ENCODE measurements around the gene CYP4F2. TPM values are rescaled to one million over a fixed set of nuclear protein-coding genes. Genes with fewer than 3 reads are reported as not detected.
A peak's percentile ranks its signal among the peaks of the same experiment; 100 is the strongest.

The CYP4F2 gene
- total RNA-seq, 1 donor, result not detected

DNA sequence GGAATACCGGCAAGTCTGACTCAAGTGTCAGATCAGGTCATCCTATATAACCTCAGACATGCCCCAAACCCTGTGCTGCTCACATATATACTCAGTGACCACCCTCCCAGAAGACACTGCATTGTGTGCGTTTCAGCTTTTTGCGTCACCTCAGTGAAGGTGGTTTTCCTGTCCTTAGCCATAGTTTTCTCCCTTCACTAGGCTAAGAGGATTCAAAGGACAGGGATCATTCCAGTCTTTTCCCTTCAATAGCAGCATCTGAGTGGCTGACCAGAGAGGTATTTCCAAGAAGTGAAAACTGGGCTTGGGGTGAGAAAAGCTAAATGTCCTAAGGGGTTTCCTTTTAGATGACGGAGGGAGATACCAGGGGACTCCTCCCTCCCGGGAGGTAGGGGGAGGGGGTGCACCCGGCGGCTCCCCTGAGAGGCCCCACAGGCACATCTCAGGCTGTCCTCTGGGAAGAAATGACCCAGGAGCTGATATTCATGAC lies 69.7 kb downstream of the CYP4F2 start:
- no peak overlapping the region for H2AFZ ChIP-seq (ENCODE audit: low read length)
- H3K4me1 ChIP-seq (ENCODE audit: insufficient read depth, low read length), result no peaks in the 10 kb centered on the region
- H3K4me3 ChIP-seq (ENCODE audit: insufficient read depth, low read length), result no peak overlapping the region

More for the DNA sequence above, 69.7 kb downstream of the CYP4F2 start:
- H4K20me1 ChIP-seq (ENCODE audit: insufficient read depth, low read length), result no peaks in the 10 kb centered on the region
- H3K79me2 ChIP-seq (ENCODE audit: insufficient read depth, low read length), result no peaks in the 10 kb centered on the region
- no peaks in the 10 kb centered on the region for H3K36me3 ChIP-seq (ENCODE audit: insufficient read depth, low read length)
- no peak overlapping the region for H3K4me2 ChIP-seq (ENCODE audit: insufficient read depth, low read length)
- DNase-seq (ENCODE audit: insufficient read length, low spot score, missing footprints), result peak; percentile 22
- no peak for TF ChIP-seq CTCF (IDR thresholded peaks at IDR 0.05; ENCODE audit: extremely low read depth, low read depth, low read length)
- no peaks in the 10 kb centered on the region for H3K9me3 ChIP-seq (ENCODE audit: low read depth, low read length)
- H3K27me3 ChIP-seq (ENCODE audit: insufficient read depth, low read length), result no peaks in the 10 kb centered on the region
- no peak overlapping the region for H3K27ac ChIP-seq (ENCODE audit: low read depth, low read length)

Small RNAs within 50 kb of the gene (small RNA-seq; reads per million reads assigned to genes)
- gene CYP4F36P, result not detected

Other genes starting within 250 kb of the CYP4F2 start
- not detected in 2 replicates for gene CYP4F12, start 225.0 kb downstream of the CYP4F2 start, total RNA-seq
- gene OR10H2, start 170.1 kb downstream of the CYP4F2 start, total RNA-seq, result not detected in 2 replicates
- not detected in 2 replicates for gene OR10H3, start 160.1 kb downstream of the CYP4F2 start, total RNA-seq
- gene OR10H5, start 110.4 kb downstream of the CYP4F2 start, total RNA-seq, result not detected in 2 replicates
- not detected in 2 replicates for gene OR10H1, start 82.4 kb downstream of the CYP4F2 start, total RNA-seq
- gene CYP4F11, start 36.5 kb upstream of the CYP4F2 start, total RNA-seq, result not detected in 2 replicates
- not detected in 2 replicates for gene OR10H4, start 50.9 kb upstream of the CYP4F2 start, total RNA-seq
- 1,233 and 1,325 TPM in 2 replicates for gene TPM4, start 178.4 kb upstream of the CYP4F2 start, total RNA-seq
- gene RAB8A, start 213.8 kb upstream of the CYP4F2 start, total RNA-seq, result 61.6 and 68.8 TPM in 2 replicates
- gene HSH2D, start 245.6 kb upstream of the CYP4F2 start, total RNA-seq, result 0.36 TPM in 1 of 2 replicates, not detected in the other